Measurements from ENCODE around the gene CLGN. TPM values are rescaled to one million over a fixed set of nuclear protein-coding genes. Genes with fewer than 3 reads are reported as not detected.
"Not testable (repeated sequence)": the region's sequence is repeated elsewhere in the genome, so short reads cannot be mapped to it uniquely, and the experiment has no call there.

The CLGN gene
- polyA plus RNA-seq, 1 experiment: 2.7 TPM

DNA sequence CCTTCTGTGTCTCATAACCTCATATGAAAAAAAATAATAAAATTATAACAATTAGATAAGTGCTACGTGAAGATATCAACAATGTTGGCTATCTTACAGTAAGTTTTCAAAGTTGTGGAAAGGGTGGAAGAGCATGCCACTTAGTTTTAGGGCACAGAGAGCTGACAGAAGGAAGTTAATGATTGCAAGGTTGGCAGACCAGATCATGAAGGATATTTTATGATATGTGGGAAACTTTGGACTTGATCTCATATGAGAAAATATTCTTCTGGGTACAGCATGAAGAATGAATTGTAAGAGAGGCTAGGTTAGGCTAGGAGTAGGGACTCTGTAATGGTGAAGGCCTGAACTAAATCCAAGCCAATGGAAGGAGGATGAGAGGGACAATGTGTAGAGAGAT lies 36.2 kb upstream of the CLGN start:
- no peak overlapping the region for H3K4me3 ChIP-seq (ENCODE audit: low read depth, low read length)
- TF ChIP-seq, protein P1, sequence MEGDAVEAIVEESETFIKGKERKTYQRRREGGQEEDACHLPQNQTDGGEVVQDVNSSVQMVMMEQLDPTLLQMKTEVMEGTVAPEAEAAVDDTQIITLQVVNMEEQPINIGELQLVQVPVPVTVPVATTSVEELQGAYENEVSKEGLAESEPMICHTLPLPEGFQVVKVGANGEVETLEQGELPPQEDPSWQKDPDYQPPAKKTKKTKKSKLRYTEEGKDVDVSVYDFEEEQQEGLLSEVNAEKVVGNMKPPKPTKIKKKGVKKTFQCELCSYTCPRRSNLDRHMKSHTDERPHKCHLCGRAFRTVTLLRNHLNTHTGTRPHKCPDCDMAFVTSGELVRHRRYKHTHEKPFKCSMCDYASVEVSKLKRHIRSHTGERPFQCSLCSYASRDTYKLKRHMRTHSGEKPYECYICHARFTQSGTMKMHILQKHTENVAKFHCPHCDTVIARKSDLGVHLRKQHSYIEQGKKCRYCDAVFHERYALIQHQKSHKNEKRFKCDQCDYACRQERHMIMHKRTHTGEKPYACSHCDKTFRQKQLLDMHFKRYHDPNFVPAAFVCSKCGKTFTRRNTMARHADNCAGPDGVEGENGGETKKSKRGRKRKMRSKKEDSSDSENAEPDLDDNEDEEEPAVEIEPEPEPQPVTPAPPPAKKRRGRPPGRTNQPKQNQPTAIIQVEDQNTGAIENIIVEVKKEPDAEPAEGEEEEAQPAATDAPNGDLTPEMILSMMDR (IDR thresholded peaks at IDR 0.05; ENCODE audit: low read depth, low read length): no peak
- ChIA-PET CTCF (no interaction called here), POLR2A (no interaction called here)
- H3K27ac ChIP-seq (ENCODE audit: low read depth, low read length): no peak overlapping the region
- DNase-seq (ENCODE audit: low read depth, low spot score): no peak
- H3K9me3 ChIP-seq (ENCODE audit: control insufficient read depth, insufficient read depth, low read length): no peaks in the 10 kb centered on the region
- peaks cover 3% of the 10 kb centered on the region for H3K27me3 ChIP-seq (ENCODE audit: control insufficient read depth, insufficient read depth, low read length)

DNA sequence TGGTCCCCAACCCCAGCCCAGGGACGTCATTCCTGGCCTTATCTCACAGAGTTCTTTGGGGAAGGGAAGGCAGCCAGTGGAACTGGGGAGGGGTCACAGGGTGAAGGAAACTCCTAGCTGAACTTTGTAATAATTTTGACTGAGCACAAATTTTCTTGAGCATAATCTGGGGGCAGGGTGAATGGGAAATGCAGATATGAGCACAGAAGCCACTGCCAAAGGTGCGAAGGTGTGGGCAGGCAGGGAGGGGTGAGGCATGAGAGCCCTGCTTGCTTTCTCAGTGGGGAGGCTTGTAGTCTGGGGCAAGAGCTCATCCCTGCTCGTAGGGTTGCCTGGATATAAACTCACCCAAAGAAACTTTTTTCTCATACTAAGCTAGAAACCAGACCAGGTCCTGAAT lies 35.7 kb upstream of the CLGN start:
- ChIA-PET POLR2A (no interaction called here), CTCF (no interaction called here)
- Histone ChIP-seq H3K4me3 (ENCODE audit: low read depth, low read length) (no peak overlapping the region), H3K27ac (ENCODE audit: low read depth, low read length) (no peak overlapping the region), H3K27me3 (ENCODE audit: control insufficient read depth, insufficient read depth, low read length) (peaks cover 3% of the 10 kb centered on the region), H3K9me3 (ENCODE audit: control insufficient read depth, insufficient read depth, low read length) (no peaks in the 10 kb centered on the region)
- TF ChIP-seq, protein P1 (IDR thresholded peaks at IDR 0.05; ENCODE audit: low read depth, low read length): no peak
- DNase-seq (ENCODE audit: low read depth, low spot score): no peak

DNA sequence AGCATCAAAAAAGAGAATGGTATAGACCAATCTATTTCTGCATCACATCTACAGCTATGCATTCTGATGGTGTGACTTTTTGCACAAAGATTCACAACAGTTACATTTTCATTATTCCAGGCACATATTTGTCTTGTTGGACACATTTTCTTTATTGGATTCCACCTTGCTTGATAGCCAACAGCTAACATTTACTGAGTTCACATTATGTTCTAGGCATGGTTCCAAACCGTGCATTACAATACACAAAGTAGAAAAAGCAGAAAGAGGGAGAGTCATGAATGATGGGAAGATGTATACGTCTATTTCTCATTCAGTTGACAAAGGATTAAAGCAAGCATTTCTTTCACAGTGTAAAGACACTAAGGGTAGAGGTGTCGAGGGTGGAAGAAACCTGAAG lies 22.9 kb upstream of the CLGN start:
- no peaks in the 10 kb centered on the region for H3K9me3 ChIP-seq (ENCODE audit: control insufficient read depth, insufficient read depth, low read length)
- no peak for DNase-seq (ENCODE audit: low read depth, low spot score)
- TF ChIP-seq, protein P1 (IDR thresholded peaks at IDR 0.05; ENCODE audit: low read depth, low read length): no peak
- H3K4me3 ChIP-seq (ENCODE audit: low read depth, low read length): no peak overlapping the region
- POLR2A ChIA-PET: no interaction called here
- CTCF ChIA-PET: interaction anchor here (0.6 kb wide), 1 partner anchor 23 kb away, joined by 3 read pairs; the partner anchor contains the start of gene CLGN
- no peak overlapping the region for H3K27ac ChIP-seq (ENCODE audit: low read depth, low read length)
- H3K27me3 ChIP-seq (ENCODE audit: control insufficient read depth, insufficient read depth, low read length): peaks cover 14% of the 10 kb centered on the region

DNA sequence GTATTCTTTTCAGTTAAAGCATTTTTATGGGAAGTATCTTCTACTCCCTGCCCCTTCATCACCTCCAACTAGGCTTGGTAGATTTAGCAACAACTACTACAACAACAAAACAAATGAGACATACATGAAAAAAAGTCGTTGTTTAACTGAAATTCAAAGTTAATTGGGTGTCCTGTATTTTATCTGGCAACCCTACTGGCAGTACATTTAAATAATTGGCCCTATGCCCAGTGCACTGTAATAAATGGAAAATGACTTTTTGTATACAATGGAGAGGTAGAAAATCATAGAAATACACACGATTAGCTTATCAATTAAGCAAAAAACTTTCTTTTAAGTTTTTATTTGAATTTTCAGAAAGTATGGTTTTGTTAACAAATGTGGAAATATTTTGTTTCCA lies 21.4 kb upstream of the CLGN start:
- Histone ChIP-seq H3K4me3 (ENCODE audit: low read depth, low read length) (no peak overlapping the region), H3K9me3 (ENCODE audit: control insufficient read depth, insufficient read depth, low read length) (no peaks in the 10 kb centered on the region), H3K27ac (ENCODE audit: low read depth, low read length) (no peak overlapping the region), H3K27me3 (ENCODE audit: control insufficient read depth, insufficient read depth, low read length) (peaks cover 11% of the 10 kb centered on the region)
- TF ChIP-seq, protein P1 (IDR thresholded peaks at IDR 0.05; ENCODE audit: low read depth, low read length): no peak
- DNase-seq (ENCODE audit: low read depth, low spot score): no peak
- ChIA-PET POLR2A (no interaction called here), CTCF (interaction anchor here (0.8 kb wide), 1 partner anchor 22 kb away, joined by 3 read pairs; no protein-coding TSS in a partner anchor)

DNA sequence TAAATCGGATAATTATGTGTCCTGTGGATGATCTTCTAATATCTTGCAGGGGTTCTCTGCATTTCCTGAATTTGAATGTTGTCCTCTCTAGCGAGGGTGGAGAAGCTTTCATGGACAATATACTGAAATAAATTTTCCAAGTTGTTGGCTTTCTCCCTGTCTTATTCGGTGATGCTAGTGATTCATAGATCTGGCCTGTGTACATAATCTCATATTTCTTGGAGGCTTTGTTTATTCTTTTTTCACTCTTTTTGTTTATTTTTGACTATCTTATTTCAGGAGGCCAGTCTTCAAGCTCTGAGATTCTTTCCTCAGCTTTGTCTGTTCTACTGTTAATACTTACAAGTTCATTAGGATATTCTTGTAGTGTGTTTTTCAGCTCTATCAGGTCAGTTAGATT lies 20.7 kb upstream of the CLGN start:
- Histone ChIP-seq H3K27me3 (ENCODE audit: control insufficient read depth, insufficient read depth, low read length) (peaks cover 6% of the 10 kb centered on the region), H3K9me3 (ENCODE audit: control insufficient read depth, insufficient read depth, low read length) (no peaks in the 10 kb centered on the region), H3K27ac (ENCODE audit: low read depth, low read length) (no peak overlapping the region), H3K4me3 (ENCODE audit: low read depth, low read length) (no peak overlapping the region)
- ChIA-PET POLR2A (interaction anchor here (0.6 kb wide), 1 partner anchor 401 kb away, joined by 4 read pairs; no protein-coding TSS in a partner anchor), CTCF (interaction anchor here (0.8 kb wide), 1 partner anchor 22 kb away, joined by 3 read pairs; no protein-coding TSS in a partner anchor)
- TF ChIP-seq, protein P1 (IDR thresholded peaks at IDR 0.05; ENCODE audit: low read depth, low read length): no peak
- DNase-seq (ENCODE audit: low read depth, low spot score): no peak

DNA sequence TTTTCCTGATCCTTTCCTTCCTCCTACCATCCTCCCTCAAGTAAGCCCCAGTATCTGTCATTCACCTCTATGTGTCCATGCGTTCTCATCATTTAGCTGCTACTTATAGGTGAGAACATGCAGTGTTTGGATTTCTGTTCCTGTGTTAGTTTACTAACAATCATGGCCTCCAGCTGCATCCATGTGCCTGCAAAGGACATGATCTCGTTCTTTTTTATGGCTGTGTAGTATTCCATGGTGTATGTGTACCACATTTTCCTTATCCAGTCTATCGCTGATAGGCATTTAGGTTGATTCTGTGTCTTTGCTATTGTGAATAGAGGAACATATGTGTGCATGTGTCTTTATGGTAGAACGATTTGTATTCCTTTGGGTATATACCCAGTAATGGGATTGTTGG lies 16.9 kb upstream of the CLGN start:
- H3K4me3 ChIP-seq (ENCODE audit: low read depth, low read length); H3K9me3 ChIP-seq (ENCODE audit: control insufficient read depth, insufficient read depth, low read length); CTCF ChIA-PET; POLR2A ChIA-PET; DNase-seq (ENCODE audit: low read depth, low spot score); H3K27ac ChIP-seq (ENCODE audit: low read depth, low read length); H3K27me3 ChIP-seq (ENCODE audit: control insufficient read depth, insufficient read depth, low read length): not testable (repeated sequence)
